Osteoblast (primary cell): ENCODE data around the gene GRIK4. TPM values are rescaled to one million over a fixed set of nuclear protein-coding genes. Genes with fewer than 3 reads are reported as not detected.

ENCODE experiments used
- DNase-seq: peaks from one replicate; pipeline ENCODE4 v3.0.0; 2011; ENCODE audit warnings: low spot score, mixed read lengths; ENCODE audit not compliant: insufficient read length; ENCODE audit errors: missing footprints
- H2AFZ ChIP-seq: 2 replicates; pipeline ENCODE4 v1.6.0; 2011; ENCODE audit warnings: mild to moderate bottlenecking, low read length
- H3K27ac ChIP-seq: 2 replicates; pipeline ENCODE4 v1.5.1; 2011; ENCODE audit warnings: mild to moderate bottlenecking, low read depth, low read length, moderate library complexity
- H3K27me3 ChIP-seq: 2 replicates; pipeline ENCODE4 v1.6.0; 2012; ENCODE audit warnings: mild to moderate bottlenecking, control low read depth, inconsistent platforms, low read length, moderate library complexity; ENCODE audit not compliant: insufficient read depth
- H3K36me3 ChIP-seq: 2 replicates; pipeline ENCODE4 v1.5.1; 2011; ENCODE audit warnings: mild to moderate bottlenecking, low read length, control low read depth, moderate library complexity; ENCODE audit not compliant: insufficient read depth
- H3K4me1 ChIP-seq: 2 replicates; pipeline ENCODE4 v1.5.1; 2011; ENCODE audit warnings: mild to moderate bottlenecking, low read length, control low read depth, moderate library complexity; ENCODE audit not compliant: insufficient read depth
- H3K4me2 ChIP-seq: 2 replicates; pipeline ENCODE4 v1.6.0; 2011; ENCODE audit warnings: mild to moderate bottlenecking, low read length; ENCODE audit not compliant: insufficient read depth
- H3K4me3 ChIP-seq: fragments of 200-600 bp; sonication (generic); 3 replicates; pipeline ENCODE4 v1.5.1; 2012; ENCODE audit warnings: mild to moderate bottlenecking, low read length, inconsistent platforms; ENCODE audit not compliant: insufficient read depth
- H3K79me2 ChIP-seq: 2 replicates; pipeline ENCODE4 v1.6.0; 2012; ENCODE audit warnings: mild to moderate bottlenecking, low read length, control low read depth, inconsistent platforms; ENCODE audit not compliant: insufficient read depth
- H3K9me3 ChIP-seq: 2 replicates; pipeline ENCODE4 v1.5.1; 2011; ENCODE audit warnings: low read depth, low read length, control low read depth
- H4K20me1 ChIP-seq: 2 replicates; pipeline ENCODE4 v1.6.0; 2012; ENCODE audit warnings: mild to moderate bottlenecking, low read length, control low read depth; ENCODE audit not compliant: insufficient read depth
- total RNA-seq: library from RNA; depleted of rRNA; stranded (reverse); fragments of >200 nt; gene quantifications from 2 replicates; pipeline ENCODE4 v1.2.3, GENCODE V29; 2012
- TF ChIP-seq, protein P1 (sequence below): IDR thresholded peaks from 2 replicates; pipeline ENCODE4 v1.5.1; 2011; ENCODE audit warnings: mild to moderate bottlenecking, low read depth, low read length, moderate library complexity; ENCODE audit errors: extremely low read depth

Gene GRIK4
- total RNA-seq, 1 donor = under 0.01 TPM

DNA sequence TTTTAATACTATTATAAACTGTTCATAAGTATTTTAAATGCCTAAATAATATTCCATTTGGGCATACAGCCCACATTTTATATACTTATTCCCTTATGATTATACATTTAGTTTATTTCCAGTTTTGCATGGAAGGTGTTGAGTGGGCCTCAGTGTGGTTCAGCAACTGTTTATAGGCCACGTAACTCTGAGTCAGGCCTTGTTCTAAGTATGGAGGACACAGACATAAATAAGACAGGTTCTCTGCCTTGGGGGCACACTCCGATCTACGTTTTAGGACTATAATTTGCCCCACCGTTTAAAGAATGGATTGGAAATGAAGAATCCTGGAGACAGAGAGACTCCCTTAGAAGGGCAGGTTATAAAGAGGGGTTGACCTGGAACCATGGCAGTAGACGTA, 300.2 kb downstream of the GRIK4 start:
- Histone ChIP-seq H3K27ac (no peak overlapping the region), H3K4me1 (peaks cover 5% of the 10 kb centered on the region), H4K20me1 (no peaks in the 10 kb centered on the region), H3K9me3 (no peaks in the 10 kb centered on the region), H3K27me3 (peaks cover 5% of the 10 kb centered on the region), H3K4me3 (no peak overlapping the region), H3K4me2 (no peak overlapping the region), H3K36me3 (no peaks in the 10 kb centered on the region), H2AFZ (no peak overlapping the region), H3K79me2 (no peaks in the 10 kb centered on the region)
- DNase-seq = no peak
- TF ChIP-seq, protein P1, sequence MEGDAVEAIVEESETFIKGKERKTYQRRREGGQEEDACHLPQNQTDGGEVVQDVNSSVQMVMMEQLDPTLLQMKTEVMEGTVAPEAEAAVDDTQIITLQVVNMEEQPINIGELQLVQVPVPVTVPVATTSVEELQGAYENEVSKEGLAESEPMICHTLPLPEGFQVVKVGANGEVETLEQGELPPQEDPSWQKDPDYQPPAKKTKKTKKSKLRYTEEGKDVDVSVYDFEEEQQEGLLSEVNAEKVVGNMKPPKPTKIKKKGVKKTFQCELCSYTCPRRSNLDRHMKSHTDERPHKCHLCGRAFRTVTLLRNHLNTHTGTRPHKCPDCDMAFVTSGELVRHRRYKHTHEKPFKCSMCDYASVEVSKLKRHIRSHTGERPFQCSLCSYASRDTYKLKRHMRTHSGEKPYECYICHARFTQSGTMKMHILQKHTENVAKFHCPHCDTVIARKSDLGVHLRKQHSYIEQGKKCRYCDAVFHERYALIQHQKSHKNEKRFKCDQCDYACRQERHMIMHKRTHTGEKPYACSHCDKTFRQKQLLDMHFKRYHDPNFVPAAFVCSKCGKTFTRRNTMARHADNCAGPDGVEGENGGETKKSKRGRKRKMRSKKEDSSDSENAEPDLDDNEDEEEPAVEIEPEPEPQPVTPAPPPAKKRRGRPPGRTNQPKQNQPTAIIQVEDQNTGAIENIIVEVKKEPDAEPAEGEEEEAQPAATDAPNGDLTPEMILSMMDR = no peak

DNA sequence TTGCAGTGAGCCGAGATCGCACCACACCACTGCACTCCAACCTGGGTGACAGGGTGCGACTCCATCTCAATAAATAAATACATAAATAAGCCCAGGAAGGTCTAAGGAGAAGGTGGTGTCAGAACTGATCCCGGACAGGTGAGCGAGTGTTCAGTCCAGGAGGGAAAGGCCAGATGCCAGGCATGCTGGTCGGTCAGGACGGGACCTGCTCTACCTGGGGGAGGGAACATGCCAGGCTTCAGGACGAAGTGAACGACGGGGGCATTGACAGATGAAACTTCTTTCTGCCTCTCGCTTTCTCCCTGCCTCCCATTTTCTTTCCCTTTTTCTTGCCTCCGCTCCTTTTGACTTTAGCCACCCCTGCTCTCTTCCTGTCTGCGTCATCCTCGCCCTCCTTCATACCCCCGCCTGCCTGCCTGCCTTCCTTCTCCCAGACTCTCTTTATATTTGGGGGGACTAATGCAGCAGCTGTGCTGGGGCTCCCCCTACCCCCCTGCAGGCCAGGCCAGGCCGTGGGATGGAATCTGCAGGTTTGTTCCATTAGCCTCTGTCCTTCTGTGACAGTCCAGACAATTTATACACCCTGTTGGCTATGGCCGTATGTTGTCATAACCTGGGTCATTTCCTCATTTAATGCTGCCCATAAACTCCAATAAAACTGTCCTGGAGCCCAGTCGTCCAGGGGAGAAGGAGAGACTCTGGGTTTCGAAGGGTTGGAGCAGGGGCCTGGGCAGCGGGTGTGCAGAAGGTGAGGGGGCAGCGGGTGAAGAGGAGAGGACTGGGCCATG, 303.2 kb downstream of the GRIK4 start:
- no peaks in the 10 kb centered on the region for H4K20me1 ChIP-seq
- H3K4me1 ChIP-seq = no peaks in the 10 kb centered on the region
- no peak for DNase-seq
- no peaks in the 10 kb centered on the region for H3K79me2 ChIP-seq
- H3K27me3 ChIP-seq = peaks cover 12% of the 10 kb centered on the region
- H3K4me3 ChIP-seq = no peak overlapping the region
- TF ChIP-seq, protein P1 = no peak
- no peak overlapping the region for H3K4me2 ChIP-seq
- H3K36me3 ChIP-seq = no peaks in the 10 kb centered on the region
- no peaks in the 10 kb centered on the region for H3K9me3 ChIP-seq
- H3K27ac ChIP-seq = no peak overlapping the region
- no peak overlapping the region for H2AFZ ChIP-seq

DNA sequence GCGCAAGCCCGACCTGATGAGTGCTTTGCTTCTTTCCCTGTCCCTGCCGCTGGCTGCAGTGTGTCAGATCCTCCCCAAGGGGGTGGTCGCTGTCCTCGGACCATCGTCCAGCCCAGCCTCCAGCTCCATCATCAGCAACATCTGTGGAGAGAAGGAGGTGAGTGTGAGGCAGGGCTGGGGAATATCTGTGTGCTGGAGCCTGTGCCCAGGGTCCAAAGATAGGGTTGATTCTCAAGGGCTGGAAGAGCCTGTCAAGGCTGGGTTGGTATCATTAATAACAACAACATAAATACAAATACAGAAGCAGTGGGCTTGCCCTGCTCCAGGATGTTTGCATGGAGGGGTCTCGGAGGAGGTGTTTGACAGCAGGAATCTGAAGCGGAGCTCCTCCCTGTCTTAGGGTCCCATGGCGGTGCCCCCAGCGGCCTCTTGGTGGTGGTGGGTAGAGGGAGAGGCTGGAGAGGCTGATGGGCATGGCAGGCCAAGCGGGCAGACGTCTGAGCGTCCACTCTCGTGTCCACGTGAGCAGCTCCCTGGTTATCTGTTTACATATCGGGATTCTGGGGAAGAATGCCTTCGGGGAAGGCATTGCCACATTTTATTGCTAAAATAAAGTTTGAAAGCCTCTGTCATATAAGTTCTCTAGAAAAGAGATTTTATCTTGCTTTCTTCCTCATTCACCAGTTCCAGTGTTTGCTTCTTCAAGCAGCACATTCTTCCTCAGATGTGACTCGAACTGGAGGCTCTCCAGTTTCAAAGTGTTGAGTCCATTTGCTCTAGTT, 304.0 kb downstream of the GRIK4 start:
- no peak overlapping the region for H3K4me2 ChIP-seq
- H3K4me1 ChIP-seq = no peaks in the 10 kb centered on the region
- H3K36me3 ChIP-seq = no peaks in the 10 kb centered on the region
- H3K9me3 ChIP-seq = no peaks in the 10 kb centered on the region
- no peaks in the 10 kb centered on the region for H4K20me1 ChIP-seq
- TF ChIP-seq, protein P1 = no peak
- peaks cover 12% of the 10 kb centered on the region for H3K27me3 ChIP-seq
- DNase-seq = no peak
- no peak overlapping the region for H3K27ac ChIP-seq
- H3K4me3 ChIP-seq = no peak overlapping the region
- no peak overlapping the region for H2AFZ ChIP-seq
- H3K79me2 ChIP-seq = no peaks in the 10 kb centered on the region

DNA sequence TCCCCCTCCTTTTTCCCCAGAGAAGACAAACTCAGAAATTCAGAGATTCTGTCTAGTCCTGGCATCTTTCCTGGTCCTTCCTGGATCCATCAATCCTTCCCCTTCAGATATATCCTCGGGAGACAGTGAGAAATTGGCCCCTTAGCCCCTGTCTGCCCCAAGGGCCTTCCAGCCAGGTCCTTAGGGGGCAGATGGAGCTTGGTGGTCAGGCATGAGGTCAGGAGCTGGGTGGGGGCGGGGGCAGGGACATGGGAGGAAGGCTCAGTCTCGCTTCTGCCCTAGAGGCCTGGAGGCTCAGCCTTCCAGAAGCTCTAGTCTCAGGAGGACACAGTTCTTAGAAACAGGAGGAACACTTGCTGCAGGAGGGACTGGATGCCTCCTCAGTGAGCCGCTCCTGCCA, 304.6 kb downstream of the GRIK4 start:
- no peaks in the 10 kb centered on the region for H3K36me3 ChIP-seq
- H3K4me2 ChIP-seq = no peak overlapping the region
- H4K20me1 ChIP-seq = no peaks in the 10 kb centered on the region
- TF ChIP-seq, protein P1 = no peak
- no peaks in the 10 kb centered on the region for H3K4me1 ChIP-seq
- H3K27ac ChIP-seq = no peak overlapping the region
- no peaks in the 10 kb centered on the region for H3K79me2 ChIP-seq
- H3K27me3 ChIP-seq = peaks cover 12% of the 10 kb centered on the region
- H3K4me3 ChIP-seq = no peak overlapping the region
- no peaks in the 10 kb centered on the region for H3K9me3 ChIP-seq
- no peak for DNase-seq
- no peak overlapping the region for H2AFZ ChIP-seq
